ENCODE results near the gene APBB2. TPM values are rescaled to one million over a fixed set of nuclear protein-coding genes. Genes with fewer than 3 reads are reported as not detected.

Gene APBB2
- total and polyA plus RNA-seq, 2 experiments from 2014 or later, result 35.8 to 74.8 TPM

GRCh38 chr4:40969501-40969900, 244.8 kb downstream of the APBB2 start (continued):
- TF ChIP-seq ZNF462 (CRISPR knock-in tag; IDR thresholded peaks at IDR 0.05), result no peak
- no peak for TF ChIP-seq ZNF331 (CRISPR knock-in tag; IDR thresholded peaks at IDR 0.05; ENCODE audit: low read depth)
- no peak for TF ChIP-seq STAT1 (IDR thresholded peaks at IDR 0.05; ENCODE audit: unreplicated experiment)
- TF ChIP-seq JUNB (IDR thresholded peaks at IDR 0.05; ENCODE audit: unreplicated experiment), result no peak
- no peak for TF ChIP-seq EZH2phosphoT487 (IDR thresholded peaks at IDR 0.05; ENCODE audit: unreplicated experiment)

GRCh38 chr4:40967550-40967949, 246.8 kb downstream of the APBB2 start:
- Histone ChIP-seq H3K79me2 (replicated peaks; ENCODE audit: insufficient read depth) (no peaks in the 10 kb centered on the region), H2AFZ (no peak overlapping the region), H3K4me3 (no peak overlapping the region), H3K27me3 (ENCODE audit: insufficient read depth) (no peaks in the 10 kb centered on the region), H3K36me3 (ENCODE audit: insufficient read depth) (no peaks in the 10 kb centered on the region), H3K9me2 (ENCODE audit: insufficient read depth) (no peaks in the 10 kb centered on the region; the same call in 1 of the 2 replicates), H3K4me2 (no peak overlapping the region), H3K27ac (ENCODE audit: low read depth) (no peak overlapping the region), H3K4me1 (ENCODE audit: insufficient read depth) (peaks cover 11% of the 10 kb centered on the region), H3F3A (replicated peaks; ENCODE audit: low read depth) (no peaks in the 10 kb centered on the region), H4K20me1 (replicated peaks; ENCODE audit: insufficient read depth) (no peaks in the 10 kb centered on the region)
- Mint-ChIP-seq H3K27ac (no peak overlapping the region), H3K27me3 (ENCODE audit: insufficient read depth, low read depth, poor library complexity) (no peaks in the 10 kb centered on the region), H3K4me3 (no peak overlapping the region), H3K4me1 (peaks cover 16% of the 10 kb centered on the region), H3K36me3 (ENCODE audit: low read depth) (peaks cover 23% of the 10 kb centered on the region), H3K9me3 (no peaks in the 10 kb centered on the region)
- no peak for ATAC-seq
- TF ChIP-seq NANOG (IDR thresholded peaks at IDR 0.05; ENCODE audit: borderline replicate concordance) (no peak), CREB1 (CRISPR knock-in tag; IDR thresholded peaks at IDR 0.05; ENCODE audit: low read depth) (no peak), ZNF331 (CRISPR knock-in tag; IDR thresholded peaks at IDR 0.05; ENCODE audit: low read depth) (no peak), CTCF (conservative IDR thresholded peaks at IDR 0.05; ENCODE audit: low read depth in 2 of 2) (no peak), STAT1 (IDR thresholded peaks at IDR 0.05; ENCODE audit: unreplicated experiment) (no peak), EZH2 (IDR thresholded peaks at IDR 0.05; ENCODE audit: low read depth, unreplicated experiment) (no peak), ETS1 (IDR thresholded peaks at IDR 0.05) (no peak), EZH2phosphoT487 (IDR thresholded peaks at IDR 0.05; ENCODE audit: unreplicated experiment) (no peak), ZNF114 (CRISPR knock-in tag; IDR thresholded peaks at IDR 0.05) (no peak), POLR2AphosphoS5 (IDR thresholded peaks at IDR 0.05; ENCODE audit: low read depth) (no peak)
- DNase-seq (ENCODE audit: low spot score), result no peak
